Uterus (tissue), 4 donors: ENCODE results near the gene CMTM3. TPM values are rescaled to one million over a fixed set of nuclear protein-coding genes. Genes with fewer than 3 reads are reported as not detected.

Experiments used
- DNase-seq, 2 donors: peaks; one replicate each; pipeline ENCODE4 v3.0.0-alpha.2; 2019 to 2020
- H3K27ac ChIP-seq, 2 donors: fragments of 200-600 bp; sonication (generic); 1 replicate in 1 of 2; 2 replicates in 1 of 2; pipeline ENCODE4 v1.5.1; 2016 to 2018
- H3K27me3 ChIP-seq, 2 donors: fragments of 200-600 bp; sonication (generic); one replicate each; pipeline ENCODE4 v1.5.1; 2018 to 2019; ENCODE audit warnings: control low read depth in 1 of 2
- H3K36me3 ChIP-seq, 2 donors: fragments of 200-600 bp; sonication (generic); one replicate each; pipeline ENCODE4 v1.5.1; 2019; ENCODE audit warnings: control low read depth in 1 of 2
- H3K4me1 ChIP-seq, 2 donors: fragments of 200-600 bp; sonication (generic); one replicate each; pipeline ENCODE4 v1.5.1; 2018 to 2019; ENCODE audit warnings: control low read depth in 1 of 2
- H3K4me3 ChIP-seq, 2 donors: fragments of 200-600 bp; sonication (generic); 1 replicate in 1 of 2; 2 replicates in 1 of 2; pipeline ENCODE4 v1.5.1; 2018 to 2019; ENCODE audit warnings: mild to moderate bottlenecking in 1 of 2
- H3K9me3 ChIP-seq, 2 donors: fragments of 200-600 bp; sonication (generic); one replicate each; pipeline ENCODE4 v1.5.1; 2019; ENCODE audit warnings: control low read depth in 1 of 2
- POLR2A ChIP-seq, 2 donors: fragments of 450-650 bp; IDR thresholded peaks; one replicate each; pipeline ENCODE4 v1.6.1; 2016; ENCODE audit warnings: antibody characterized with exemption in 2 of 2, mild to moderate bottlenecking in 1 of 2, moderate library complexity in 1 of 2
- intact Hi-C: fragments of 100-400 bp; cut with DNase I; formaldehyde crosslinking; loops from one replicate; pipeline ENCODE4 v1.15.1; 2023; ENCODE audit warnings: low total_unique reads
- total RNA-seq, 4 donors: library from RNA; depleted of rRNA in 3 of 4; stranded (reverse); fragments of >200 nt in 3 of 4; gene quantifications; one replicate each; pipeline versions ENCODE4 v1.1.0 to v1.2.4, GENCODE V29; 2014 to 2023
- TF ChIP-seq, protein P1 (sequence below), 4 experiments: fragments of 200-600 bp in 2 of 4; fragments of 450-650 bp in 2 of 4; sonication (generic) in 2 of 4; IDR thresholded peaks; one replicate each; pipeline ENCODE4 v1.5.1; 2016 to 2019; ENCODE audit warnings: antibody characterized with exemption in 4 of 4, mild to moderate bottlenecking in 2 of 4, moderate library complexity in 1 of 4
- donor health status: DM: yes; HTN: yes; CAD: no.

CMTM3 gene
- total RNA-seq, 4 donors from 2014 or later: 42.6 to 67.9 (median 56.2) TPM

DNA sequence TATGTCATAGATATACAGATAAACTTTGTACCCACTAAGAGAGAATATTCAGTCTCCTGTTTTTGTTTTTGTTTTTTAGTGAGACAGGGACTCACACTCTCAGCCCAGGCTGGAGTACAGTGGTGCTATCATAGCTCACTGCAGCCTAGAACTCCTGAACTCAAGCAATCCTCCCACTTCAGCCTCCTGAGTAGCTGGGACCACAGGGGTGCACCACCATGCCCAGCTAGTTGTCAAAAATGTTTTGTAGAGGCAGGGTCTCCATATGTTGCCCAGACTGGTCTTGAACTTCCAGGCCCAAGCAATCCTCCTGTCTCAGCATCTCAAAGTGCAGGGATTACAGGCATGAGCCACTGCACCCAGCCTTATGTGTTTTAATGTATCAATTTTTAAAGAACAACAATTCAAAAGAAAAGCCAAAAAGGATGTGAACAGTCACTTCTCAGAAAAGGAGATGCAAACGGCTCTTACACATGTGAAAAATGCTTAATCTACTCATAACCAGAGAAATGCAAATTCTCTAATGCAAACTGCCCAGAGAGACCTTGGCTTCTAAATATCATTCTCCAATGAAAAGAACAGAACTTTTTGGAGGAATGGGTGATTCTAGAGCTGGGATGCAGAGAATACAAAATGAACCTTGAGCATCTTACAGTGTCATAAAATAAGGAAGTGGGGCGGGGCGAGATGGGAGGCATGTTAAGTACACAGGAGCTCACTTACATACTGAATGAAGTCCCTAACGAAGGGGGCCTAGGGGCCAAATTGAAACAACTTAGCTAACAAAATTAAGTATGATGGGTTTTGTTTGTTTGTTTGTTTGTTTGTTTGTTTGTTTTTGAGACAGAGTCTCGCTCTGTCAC, 7.3 kb upstream of the CMTM3 start:
- Histone ChIP-seq H3K27ac (no peak overlapping the region), H3K36me3 (no peaks in the 10 kb centered on the region), H3K9me3 (no peaks in the 10 kb centered on the region), H3K4me1 (no peaks in the 10 kb centered on the region), H3K4me3 (no peak overlapping the region), H3K27me3 (no peaks in the 10 kb centered on the region)
- intact Hi-C loops: no loop called here
- TF ChIP-seq, protein P1, sequence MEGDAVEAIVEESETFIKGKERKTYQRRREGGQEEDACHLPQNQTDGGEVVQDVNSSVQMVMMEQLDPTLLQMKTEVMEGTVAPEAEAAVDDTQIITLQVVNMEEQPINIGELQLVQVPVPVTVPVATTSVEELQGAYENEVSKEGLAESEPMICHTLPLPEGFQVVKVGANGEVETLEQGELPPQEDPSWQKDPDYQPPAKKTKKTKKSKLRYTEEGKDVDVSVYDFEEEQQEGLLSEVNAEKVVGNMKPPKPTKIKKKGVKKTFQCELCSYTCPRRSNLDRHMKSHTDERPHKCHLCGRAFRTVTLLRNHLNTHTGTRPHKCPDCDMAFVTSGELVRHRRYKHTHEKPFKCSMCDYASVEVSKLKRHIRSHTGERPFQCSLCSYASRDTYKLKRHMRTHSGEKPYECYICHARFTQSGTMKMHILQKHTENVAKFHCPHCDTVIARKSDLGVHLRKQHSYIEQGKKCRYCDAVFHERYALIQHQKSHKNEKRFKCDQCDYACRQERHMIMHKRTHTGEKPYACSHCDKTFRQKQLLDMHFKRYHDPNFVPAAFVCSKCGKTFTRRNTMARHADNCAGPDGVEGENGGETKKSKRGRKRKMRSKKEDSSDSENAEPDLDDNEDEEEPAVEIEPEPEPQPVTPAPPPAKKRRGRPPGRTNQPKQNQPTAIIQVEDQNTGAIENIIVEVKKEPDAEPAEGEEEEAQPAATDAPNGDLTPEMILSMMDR (IDR thresholded peaks at IDR 0.05): no peak
- no peak for TF ChIP-seq POLR2A (IDR thresholded peaks at IDR 0.05)
- no peak for DNase-seq

DNA sequence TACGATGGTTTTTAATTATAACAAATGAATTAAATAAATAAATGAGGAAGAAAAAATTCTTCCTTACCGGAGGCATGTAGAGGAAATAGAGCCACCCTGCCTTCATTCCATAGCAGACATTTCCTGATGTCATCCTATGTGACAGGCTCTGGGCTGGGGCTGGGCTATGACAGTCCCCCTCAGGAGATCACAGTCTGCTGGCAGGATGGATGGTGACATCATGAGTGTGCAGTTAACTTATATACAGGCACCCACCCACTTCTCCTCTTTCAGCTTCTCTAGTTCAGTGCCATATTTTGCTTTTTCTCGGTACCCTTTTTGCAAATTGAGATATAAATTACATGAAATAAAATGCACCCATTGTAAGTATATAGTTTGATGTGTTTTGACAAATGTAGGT, 6.4 kb upstream of the CMTM3 start:
- no peak overlapping the region for H3K4me3 ChIP-seq
- no peaks in the 10 kb centered on the region for H3K27me3 ChIP-seq
- H3K9me3 ChIP-seq: no peaks in the 10 kb centered on the region
- H3K36me3 ChIP-seq: no peaks in the 10 kb centered on the region
- no peak for DNase-seq
- no peak overlapping the region for H3K27ac ChIP-seq
- no peaks in the 10 kb centered on the region for H3K4me1 ChIP-seq
- TF ChIP-seq, protein P1 (IDR thresholded peaks at IDR 0.05): no peak
- no peak for TF ChIP-seq POLR2A (IDR thresholded peaks at IDR 0.05)
- intact Hi-C loops: no loop called here

DNA sequence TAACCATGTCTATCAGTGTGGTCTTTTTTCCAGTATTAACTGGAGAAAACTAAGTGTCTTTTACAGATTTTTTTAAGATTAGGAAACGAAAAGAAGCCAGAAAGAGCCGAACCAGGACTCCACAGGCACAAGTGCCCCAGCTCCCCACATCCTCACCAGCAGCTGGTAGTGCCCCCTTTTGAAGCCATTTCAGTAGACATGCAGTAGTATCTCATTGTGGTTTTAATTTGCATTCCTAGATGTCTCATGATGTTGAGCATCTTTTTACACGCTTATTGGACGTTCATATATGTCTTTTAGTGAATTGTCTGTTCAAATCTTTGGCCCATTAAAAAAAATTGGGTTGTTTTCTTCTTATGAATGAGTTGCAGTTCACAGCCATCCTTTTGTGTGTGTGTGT, 4.8 kb upstream of the CMTM3 start:
- intact Hi-C loops: loop anchor here (10.0 kb wide), 1 partner anchor 195 kb away; no protein-coding TSS in a partner anchor
- Histone ChIP-seq H3K9me3 (no peaks in the 10 kb centered on the region), H3K4me3 (no peak overlapping the region), H3K27ac (no peak overlapping the region), H3K4me1 (no peaks in the 10 kb centered on the region), H3K27me3 (no peaks in the 10 kb centered on the region), H3K36me3 (no peaks in the 10 kb centered on the region)
- no peak for DNase-seq
- TF ChIP-seq POLR2A (IDR thresholded peaks at IDR 0.05): no peak
- TF ChIP-seq, protein P1 (IDR thresholded peaks at IDR 0.05): no peak

DNA sequence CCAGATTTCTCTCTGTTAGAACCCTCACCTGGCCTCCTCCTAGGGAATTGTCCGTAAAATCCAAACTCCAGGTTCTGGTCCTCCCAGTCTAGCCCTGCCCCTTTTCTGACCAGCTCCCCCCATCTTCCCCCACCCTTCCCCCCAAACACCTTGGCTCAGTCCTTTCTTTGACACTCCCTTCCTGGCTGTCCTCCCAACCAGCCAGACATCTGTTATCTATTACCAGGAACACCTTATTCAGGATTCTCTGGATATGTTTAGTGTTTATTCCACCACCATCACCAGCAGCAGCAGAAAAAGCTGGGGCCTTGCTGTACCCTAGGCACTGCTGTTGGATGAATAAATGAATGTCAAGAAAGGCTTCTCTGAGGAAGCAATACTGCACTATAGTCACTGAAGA, 4.0 kb upstream of the CMTM3 start:
- Histone ChIP-seq H3K4me1 (no peaks in the 10 kb centered on the region), H3K36me3 (no peaks in the 10 kb centered on the region), H3K9me3 (no peaks in the 10 kb centered on the region), H3K27ac (no peak overlapping the region), H3K4me3 (no peak overlapping the region), H3K27me3 (no peaks in the 10 kb centered on the region)
- DNase-seq: no peak
- intact Hi-C loops: loop anchor here (10.0 kb wide), 1 partner anchor 196 kb away; no protein-coding TSS in a partner anchor
- TF ChIP-seq, protein P1 (IDR thresholded peaks at IDR 0.05): no peak
- TF ChIP-seq POLR2A (IDR thresholded peaks at IDR 0.05): no peak

DNA sequence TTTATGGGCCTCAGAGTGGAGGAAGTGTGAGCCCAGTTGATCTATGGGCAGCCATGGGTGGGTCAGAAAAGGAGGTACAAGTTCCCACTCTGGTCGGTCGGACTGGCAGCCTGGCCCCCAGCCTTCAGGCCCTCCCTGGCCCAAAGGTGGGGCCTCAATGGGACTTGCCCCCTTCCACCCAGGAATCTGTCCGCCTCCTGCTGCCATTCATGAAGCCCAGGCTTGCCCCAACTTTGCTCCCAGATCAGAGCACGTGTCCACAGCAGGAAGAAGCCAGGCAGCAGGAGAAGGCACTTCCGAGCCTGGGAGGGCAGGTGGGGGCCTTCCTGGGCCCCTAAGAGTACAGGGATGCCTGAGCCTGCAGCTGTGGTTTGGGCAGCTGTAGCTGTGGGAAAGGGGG, 3.0 kb upstream of the CMTM3 start:
- no peak for DNase-seq
- TF ChIP-seq POLR2A (IDR thresholded peaks at IDR 0.05): no peak

More for the DNA sequence above, 3.0 kb upstream of the CMTM3 start:
- intact Hi-C loops: loop anchor here (10.0 kb wide), 1 partner anchor 197 kb away; no protein-coding TSS in a partner anchor
- H3K36me3 ChIP-seq: no peaks in the 10 kb centered on the region
- no peaks in the 10 kb centered on the region for H3K4me1 ChIP-seq
- no peaks in the 10 kb centered on the region for H3K27me3 ChIP-seq
- no peak overlapping the region for H3K27ac ChIP-seq
- no peak overlapping the region for H3K4me3 ChIP-seq
- no peaks in the 10 kb centered on the region for H3K9me3 ChIP-seq
